ENCODE data around the gene IFITM5.

IFITM5 gene

DNA sequence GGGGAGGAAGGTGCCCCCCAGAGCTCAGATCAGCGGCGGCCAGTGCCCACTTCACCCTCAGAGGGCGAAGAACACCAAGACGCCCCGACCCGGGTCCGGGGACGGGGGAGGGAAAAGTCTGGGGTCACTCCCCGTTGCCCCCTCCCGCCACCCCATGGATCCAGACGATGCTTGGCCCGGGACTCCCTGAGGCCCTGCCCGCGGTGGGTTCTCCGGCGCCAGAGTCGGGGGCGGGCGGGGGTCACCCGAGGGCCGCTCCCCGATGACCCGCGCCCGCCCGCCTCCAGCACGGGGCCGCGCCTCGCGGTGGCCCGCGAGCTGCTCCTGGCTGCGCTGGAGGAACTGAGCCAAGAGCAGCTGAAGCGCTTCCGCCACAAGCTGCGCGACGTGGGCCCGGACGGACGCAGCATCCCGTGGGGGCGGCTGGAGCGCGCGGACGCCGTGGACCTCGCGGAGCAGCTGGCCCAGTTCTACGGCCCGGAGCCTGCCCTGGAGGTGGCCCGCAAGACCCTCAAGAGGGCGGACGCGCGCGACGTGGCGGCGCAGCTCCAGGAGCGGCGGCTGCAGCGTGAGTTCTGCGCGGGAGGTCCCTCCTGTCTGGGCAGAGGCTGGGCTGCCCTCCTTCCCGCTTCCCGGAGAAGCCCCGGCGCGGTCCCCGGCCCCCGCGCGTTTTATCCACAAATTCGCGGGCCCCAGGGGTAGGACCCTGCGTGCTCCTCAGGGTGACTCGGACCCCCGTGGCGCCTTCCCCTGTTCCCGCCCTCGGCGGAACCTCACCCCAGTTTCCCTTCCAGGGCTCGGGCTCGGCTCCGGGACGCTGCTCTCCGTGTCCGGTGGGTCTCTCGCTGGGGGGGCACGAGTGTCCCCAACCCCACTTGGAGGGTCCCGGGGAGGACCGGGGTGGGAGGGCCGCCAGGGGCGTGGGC is 20.0 kb downstream of the IFITM5 start:
- FAIRE-seq (no peak), DNase-seq (ENCODE audit: insufficient read length, low spot score) (no peak)
- TF ChIP-seq, protein P1, sequence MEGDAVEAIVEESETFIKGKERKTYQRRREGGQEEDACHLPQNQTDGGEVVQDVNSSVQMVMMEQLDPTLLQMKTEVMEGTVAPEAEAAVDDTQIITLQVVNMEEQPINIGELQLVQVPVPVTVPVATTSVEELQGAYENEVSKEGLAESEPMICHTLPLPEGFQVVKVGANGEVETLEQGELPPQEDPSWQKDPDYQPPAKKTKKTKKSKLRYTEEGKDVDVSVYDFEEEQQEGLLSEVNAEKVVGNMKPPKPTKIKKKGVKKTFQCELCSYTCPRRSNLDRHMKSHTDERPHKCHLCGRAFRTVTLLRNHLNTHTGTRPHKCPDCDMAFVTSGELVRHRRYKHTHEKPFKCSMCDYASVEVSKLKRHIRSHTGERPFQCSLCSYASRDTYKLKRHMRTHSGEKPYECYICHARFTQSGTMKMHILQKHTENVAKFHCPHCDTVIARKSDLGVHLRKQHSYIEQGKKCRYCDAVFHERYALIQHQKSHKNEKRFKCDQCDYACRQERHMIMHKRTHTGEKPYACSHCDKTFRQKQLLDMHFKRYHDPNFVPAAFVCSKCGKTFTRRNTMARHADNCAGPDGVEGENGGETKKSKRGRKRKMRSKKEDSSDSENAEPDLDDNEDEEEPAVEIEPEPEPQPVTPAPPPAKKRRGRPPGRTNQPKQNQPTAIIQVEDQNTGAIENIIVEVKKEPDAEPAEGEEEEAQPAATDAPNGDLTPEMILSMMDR (IDR thresholded peaks at IDR 0.05; ENCODE audit: insufficient read depth, missing control alignments): no peak

DNA sequence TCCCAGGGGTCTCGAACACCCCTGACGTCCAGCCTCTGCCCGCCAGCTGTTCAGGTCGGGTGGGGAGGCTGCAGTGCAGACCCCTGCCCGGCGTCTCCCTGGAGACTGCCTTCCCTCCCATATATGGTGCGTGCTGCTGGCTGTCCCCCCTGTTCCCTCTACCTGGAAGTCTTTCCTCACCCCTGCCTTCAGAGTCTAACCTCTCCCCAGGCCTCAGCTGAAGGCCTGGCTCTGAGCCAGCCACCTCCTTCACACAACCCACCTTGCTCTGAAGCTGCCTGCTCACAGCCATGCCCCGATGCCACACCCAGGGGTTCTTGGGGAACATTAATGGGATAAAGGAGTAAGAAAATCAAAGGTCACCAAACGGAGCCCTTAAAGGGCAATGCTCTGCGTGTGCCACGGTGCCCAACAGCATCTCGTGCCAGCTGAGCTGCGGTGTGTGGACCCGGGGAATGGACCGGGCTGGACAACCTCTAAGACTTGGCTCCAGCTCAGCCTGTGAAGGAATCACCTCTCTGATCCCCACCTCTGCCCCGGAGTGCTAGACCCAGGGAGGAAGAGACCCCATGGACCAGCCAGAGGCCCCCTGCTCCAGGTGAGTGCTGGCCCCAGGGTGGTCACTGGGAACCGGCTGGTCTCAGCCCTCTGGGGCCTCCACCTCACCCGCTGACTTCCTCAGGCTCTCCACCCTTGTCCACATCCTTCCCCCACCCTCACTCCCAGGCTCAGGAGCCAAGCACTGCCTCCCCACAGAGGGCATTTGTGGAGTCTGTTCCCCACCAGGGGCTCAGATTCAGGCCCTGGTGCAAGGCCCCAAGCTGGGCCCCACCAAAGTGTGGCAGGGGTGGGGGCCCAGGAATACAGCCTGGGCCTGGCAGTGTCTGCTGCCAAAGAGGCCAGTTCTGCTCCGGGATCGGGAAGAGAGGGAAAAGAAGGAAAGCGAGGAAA is 21.1 kb downstream of the IFITM5 start, which contains the start of gene NLRP6:
NLRP6 (plus strand) TSS at position 407 of the 951 bp plus-strand sequence; CDS start at position 570, 163 bp downstream.
- no peak for FAIRE-seq
- no peak for DNase-seq (ENCODE audit: insufficient read length, low spot score)
- TF ChIP-seq, protein P1 (IDR thresholded peaks at IDR 0.05; ENCODE audit: insufficient read depth, missing control alignments): no peak

DNA sequence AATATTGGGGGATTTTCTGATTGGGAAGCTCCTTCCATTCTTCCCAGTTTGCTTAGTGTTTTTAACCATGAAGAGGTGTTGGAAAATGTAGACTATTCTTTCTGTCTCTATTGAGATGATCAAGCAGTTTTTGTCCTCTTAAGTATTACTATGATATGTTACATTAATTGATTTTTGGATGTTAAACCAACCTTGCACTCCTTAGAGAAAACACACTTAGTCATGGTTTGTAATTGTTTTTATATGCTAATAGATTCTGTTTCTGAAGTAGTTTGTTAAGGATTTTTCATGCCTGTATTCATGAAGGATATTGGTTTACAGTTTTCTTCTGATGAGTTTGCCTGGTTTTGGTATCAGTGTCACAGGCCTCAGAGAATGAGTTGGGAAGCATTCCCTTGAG is 23.1 kb downstream of the IFITM5 start:
- TF ChIP-seq, protein P1 (IDR thresholded peaks at IDR 0.05; ENCODE audit: insufficient read depth, missing control alignments): no peak
- FAIRE-seq (no peak), DNase-seq (ENCODE audit: insufficient read length, low spot score) (no peak)

DNA sequence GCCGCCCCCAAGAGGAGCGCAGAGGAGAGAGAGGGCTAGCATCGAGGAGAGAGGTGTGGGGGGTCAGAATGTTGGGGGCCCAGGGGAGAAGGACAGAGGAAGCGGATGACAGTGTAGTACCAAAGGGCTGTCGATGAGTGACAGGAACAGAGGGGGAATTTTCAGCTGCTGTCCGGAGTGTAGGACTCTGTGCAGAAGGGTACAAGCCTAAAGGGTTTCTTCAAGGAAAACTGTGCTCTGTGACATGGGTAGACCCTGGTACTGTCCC is 26.5 kb downstream of the IFITM5 start:
- no peak for DNase-seq (ENCODE audit: insufficient read length, low spot score)
- FAIRE-seq: no peak
- TF ChIP-seq, protein P1 (IDR thresholded peaks at IDR 0.05; ENCODE audit: insufficient read depth, missing control alignments): no peak

DNA sequence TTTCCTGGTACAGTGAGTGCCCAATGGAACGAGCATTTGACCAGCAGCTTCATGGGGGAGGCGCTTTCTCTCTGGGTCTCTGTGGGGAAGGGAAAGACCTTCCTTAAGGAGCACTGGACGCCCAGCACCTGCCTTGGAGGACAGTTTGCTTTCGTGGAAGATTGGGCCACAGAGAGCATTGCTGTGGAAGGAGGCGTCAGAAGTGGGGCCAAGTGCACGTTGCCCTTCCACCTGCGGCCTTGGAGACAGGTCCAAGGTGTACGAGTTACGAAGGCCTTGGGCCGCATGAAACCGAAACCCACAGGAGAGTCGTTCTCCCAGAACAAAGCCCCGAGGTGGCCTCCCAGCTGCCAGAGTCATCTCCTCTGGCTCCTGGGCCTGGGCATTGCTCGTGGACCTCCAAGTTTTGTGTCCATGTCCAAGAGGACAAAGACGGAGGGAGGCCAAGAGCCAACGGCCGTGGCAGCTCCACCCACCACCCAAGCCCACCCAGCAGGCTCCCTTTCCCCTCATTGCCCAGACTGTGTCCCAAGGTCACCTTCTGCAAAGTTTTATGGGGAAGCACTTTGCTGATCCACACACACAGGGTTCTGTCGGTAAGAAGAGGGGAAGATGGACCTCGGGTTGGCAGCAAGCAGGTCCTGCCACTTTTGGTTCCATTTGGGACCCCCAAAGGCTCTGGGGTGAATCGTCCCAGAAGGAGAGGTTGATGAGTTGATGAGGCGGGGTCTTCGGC is 27.0 kb downstream of the IFITM5 start:
- FAIRE-seq: no peak
- DNase-seq (ENCODE audit: insufficient read length, low spot score): no peak
- TF ChIP-seq, protein P1 (IDR thresholded peaks at IDR 0.05; ENCODE audit: insufficient read depth, missing control alignments): no peak

DNA sequence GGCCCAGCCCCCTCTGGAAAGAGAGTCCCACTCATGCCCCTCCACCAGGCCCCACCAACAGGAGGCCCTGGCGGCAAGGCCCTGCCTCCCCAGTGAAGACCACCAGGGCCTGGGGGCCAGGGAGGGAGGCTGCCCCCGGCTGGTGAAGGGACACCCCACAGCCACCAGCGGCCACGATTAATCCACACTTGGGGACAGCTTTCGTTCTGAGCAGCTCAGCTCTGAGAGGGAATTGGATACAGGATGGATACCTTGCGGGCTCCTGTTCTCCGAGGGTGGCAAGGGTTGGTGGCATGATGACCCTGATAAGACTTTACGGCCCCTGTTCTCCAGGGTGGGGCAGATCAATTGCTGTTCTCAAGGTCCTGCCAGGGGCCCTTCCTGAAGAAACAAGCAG is 28.0 kb downstream of the IFITM5 start:
- no peak for FAIRE-seq

More for the DNA sequence above, 28.0 kb downstream of the IFITM5 start:
- DNase-seq (ENCODE audit: insufficient read length, low spot score): no peak
- TF ChIP-seq, protein P1 (IDR thresholded peaks at IDR 0.05; ENCODE audit: insufficient read depth, missing control alignments): no peak
